CD4-positive, alpha-beta T cell treated with Interleukin-17A for 1 hour (primary cell): ENCODE data around the gene PCDH15.
"Not testable (repeated sequence)": the region's sequence is repeated elsewhere in the genome, so short reads cannot be mapped to it uniquely, and the experiment has no call there.

Source experiments
- DNase-seq: peaks from one replicate; pipeline ENCODE4 v3.0.0-alpha.2; 2020

Gene PCDH15

DNA sequence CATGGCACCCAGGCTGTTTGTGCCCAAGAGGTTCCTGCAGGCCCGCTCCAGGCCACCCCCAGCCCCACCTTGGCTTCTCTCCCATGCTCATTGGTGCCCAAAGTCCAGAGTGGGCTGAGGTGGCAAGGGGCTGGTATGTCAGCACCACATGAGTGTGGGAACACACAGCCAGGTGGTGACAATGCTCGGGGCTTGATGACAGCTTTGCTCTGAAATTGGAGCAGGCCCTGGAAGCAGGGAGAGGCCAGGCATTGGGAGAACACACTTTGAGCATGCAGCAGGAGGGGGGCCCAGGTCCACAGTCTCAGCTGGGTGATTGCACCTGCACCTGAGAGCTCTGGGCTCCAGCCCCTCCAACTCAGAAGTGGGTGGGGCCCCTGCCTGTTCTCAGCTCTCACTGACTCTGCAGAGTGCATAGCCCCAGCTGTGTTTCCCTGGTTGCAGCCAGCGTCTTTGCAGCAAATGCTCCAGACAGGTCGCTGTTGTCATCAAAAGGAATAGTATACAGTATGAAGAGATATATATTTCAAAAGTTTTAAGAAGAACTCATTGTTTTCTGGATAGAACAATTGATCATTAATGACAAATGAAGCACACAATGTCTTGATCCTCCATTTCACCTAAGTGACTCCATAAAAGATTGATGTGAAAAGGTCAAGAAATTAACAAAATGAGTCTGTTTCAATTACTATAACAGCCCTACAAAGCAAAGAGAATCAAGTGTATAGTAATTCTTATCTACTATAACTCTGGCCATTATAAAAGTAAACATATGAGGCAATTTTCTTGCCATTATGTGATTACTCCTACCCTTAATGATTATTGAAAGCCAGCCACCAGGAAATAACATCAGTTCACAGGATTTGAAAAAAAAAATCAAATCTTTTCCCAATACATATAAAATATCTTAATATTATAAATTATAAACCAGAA, 848.1 kb downstream of the PCDH15 start:
- no peak for DNase-seq

DNA sequence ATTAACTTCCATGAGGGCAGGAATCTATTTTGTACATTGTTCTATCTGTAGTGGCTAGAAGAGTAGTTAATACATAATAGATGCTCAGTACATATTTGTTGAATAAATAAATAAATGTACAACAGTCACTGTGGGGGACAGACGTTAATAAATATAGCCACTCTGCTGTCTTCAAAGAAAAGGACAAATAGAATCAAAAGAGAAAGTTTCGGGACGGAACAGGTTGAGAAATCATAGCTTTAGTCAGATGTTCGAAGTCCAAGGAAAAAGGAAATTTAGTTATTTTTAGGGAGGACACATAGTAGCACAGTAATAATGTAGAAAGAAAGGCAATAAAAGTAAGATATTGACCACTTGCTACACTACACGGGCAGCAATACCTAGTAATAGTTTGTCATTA, 861.4 kb downstream of the PCDH15 start:
- DNase-seq, result no peak

DNA sequence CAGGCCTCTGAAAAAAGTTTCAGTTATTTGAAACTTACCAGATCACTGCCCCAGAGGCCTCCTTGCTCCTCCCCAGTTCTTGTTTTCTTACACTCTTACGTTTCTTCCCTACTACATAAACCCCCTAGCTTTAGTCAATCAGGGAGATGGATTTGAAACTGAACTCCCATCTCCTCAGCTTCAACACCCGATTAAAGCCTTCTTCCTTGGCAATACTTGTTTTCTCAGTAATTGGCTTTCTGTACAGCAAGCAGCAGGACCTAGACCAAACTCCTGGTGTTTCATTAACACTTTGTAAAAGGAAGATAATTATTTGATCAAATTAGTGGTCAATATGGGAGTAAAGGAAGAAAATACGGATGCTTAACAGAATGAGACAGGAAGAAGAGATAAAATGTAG, 870.4 kb downstream of the PCDH15 start:
- no peak for DNase-seq

DNA sequence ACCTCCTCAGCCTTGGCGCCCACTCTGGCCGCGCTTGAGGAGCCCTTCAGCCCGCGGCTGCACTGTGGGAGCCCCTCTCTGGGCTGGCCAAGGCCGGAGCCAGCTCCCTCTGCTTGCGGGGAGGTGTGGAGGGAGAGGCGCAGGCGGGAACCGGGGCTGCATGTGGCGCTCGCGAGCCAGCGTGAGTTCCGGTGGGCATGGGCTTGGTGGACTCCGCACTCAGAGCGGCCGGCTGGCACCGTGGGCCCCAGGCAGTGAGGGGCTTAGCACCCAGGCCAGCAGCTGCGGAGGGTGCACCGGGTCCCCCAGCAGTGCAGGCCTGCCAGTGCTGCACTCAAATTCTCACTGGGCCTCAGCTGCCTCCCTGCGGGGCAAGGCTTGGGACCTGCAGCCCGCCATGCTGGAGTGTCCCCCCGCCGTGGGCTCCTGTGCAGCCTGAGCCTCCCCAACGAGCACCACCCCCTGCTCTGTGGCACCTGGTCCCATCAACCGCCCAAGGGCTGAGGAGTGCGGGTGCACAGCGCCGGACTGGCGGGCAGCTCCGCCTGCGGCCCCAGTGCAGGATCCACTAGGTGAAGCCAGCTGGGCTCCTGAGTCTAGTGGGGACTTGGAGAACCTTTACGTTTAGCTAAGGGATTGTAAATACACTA, 876.9 kb downstream of the PCDH15 start:
- not testable (repeated sequence) for DNase-seq

DNA sequence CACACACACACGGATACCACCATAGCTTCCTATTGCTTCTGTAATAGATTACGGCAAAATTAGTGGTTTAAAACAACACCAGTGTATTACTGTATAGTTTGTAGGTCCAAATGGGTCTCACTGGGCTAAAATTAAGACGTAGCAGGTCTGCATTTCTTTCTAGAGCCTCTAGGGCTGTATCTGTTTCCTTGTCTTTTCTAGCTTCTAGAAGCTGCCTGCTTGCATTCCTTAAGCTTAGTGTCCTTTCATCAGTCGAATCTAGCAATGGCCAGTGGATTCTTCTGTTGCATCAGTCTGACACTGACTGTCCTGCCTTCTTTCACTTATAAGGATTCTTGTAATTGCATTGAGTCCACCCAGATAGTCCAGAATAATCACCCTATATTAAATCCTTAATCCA, 882.3 kb downstream of the PCDH15 start:
- DNase-seq, result no peak

DNA sequence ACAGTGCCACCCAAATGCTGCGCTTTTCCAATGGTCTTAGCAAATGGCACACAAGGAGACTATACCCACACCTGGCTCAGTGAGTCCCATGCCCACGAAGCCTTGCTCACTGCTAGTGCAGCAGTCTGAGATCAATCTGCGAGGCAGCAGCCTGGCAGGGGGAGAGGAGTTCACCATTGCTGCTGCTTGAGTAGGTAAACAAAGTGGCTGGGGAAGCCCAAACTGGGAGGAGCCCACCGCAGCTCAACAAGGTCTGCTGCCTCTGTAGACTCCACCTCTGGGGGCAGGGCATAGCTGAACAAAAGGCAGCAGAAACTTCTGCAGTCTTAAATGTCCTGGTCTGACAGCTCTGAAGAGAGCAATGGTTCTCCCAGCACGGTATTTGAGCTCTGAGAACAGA, 891.2 kb downstream of the PCDH15 start:
- DNase-seq, result no peak

DNA sequence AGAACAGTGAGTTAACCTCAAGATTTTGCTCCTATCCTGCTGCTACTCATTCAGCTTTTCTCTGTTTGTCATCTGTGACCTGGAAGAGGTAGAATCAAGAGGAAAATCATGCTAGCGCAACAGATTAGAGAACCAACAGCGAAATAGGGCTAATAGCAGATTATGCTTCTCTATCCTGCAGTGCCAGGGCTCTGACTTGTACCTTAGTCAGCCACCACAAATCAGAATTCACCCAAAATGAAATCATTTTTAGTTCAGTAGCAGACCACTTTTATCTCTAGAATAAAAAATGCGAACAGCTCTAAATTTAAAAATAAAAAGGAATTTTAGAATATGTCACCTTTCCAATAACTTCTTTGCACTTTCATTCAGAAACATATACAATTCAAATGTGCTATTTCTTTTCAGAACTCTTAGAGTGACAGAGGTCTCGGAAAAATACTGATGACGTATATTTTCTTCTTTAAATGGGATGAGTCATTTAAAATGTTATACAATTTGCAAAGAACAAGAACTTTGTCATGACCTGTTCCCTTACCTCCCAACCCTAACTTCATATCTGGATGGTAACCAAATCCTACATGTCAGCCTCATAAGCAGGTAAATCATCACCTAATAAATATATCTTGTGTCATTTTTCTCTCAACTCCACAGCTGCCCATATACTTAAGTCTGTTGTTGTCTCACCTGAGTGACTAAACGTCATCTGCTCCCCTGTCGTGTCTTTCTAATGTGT, 896.4 kb downstream of the PCDH15 start:
- DNase-seq, result no peak

DNA sequence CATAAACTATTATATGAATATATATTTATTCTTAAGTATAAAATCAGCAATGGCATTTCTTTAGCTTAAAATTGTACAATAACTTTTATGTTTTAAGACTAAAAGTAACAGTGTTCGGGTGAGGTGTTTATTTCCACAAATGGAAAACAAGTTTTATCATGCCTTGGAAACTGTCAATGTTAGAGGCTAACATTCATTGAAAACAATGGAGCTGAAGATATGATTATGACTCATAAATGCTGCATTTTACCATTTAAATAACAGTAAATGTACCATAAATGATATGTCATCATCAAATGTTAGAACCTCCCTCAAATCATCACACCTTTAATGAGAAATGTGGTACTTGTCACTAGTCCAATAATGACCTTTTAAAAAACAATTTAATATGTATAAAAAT, 897.3 kb downstream of the PCDH15 start:
- DNase-seq, result no peak

DNA sequence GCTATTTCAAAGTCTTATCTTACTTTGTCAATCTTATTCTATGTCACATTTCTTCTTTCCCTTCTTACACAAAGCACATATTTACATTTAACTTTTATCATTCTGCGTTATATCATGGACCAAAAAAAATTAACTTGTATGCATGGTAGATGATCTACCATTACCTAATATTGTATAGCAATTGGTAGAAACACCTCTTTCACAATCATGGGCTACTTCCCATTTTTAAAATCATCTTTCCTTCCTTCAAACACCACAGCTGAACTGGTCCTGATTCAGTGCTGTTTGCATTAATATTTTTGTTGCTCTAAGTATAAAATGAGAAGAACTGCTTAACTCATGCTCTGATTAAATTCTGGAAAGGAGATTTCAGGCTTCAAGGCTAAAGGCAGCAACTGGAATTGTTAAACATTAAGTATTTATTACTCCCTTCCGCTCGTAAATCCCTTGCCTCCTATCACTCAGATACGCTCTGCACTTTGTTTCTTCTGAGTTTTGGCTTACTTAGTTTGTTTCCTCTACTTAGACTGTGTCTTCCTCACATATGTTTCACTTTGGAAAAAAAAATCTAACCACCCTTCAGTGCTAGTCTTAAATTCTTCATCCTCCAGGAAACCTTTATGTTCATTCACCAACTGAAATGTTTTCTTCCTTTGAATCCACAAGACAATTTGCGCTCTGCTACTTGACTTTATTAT, 901.4 kb downstream of the PCDH15 start:
- no peak for DNase-seq

DNA sequence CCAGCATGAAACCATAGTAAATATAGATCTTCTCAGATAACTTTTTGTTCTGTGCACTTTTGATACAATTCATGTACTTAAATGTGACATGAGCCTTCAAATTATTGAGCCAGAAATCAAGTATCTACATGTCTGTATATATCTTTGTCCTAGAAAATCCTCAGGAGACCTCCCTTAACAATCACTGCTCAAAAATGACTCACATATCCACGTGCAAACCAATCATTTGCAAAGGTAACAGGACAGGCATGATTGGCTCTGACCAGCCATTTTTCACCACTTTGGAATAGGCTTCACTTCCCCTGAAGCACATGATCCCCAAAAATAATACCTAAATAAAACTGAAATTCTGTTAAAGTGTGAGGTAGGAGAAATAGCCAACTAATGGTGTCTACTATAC, 902.5 kb downstream of the PCDH15 start:
- no peak for DNase-seq

DNA sequence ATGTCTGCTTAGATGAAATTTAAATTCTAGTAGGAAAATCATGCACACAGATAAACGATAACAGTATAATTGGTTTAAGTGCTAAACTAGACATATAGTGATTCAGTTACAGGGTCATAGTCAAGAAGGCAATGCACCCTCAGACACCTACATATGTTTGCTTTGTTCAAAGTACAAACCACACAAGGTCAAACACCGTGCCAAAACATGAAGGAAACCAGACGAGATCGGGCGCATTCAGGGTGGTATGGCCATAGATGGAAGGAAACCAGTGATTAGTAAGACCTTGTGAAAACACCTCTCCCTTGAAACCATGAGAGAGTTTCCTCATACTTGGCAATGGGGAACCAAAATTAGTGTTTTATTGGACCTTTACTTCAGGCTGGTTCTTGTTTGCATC, 906.9 kb downstream of the PCDH15 start:
- no peak for DNase-seq

DNA sequence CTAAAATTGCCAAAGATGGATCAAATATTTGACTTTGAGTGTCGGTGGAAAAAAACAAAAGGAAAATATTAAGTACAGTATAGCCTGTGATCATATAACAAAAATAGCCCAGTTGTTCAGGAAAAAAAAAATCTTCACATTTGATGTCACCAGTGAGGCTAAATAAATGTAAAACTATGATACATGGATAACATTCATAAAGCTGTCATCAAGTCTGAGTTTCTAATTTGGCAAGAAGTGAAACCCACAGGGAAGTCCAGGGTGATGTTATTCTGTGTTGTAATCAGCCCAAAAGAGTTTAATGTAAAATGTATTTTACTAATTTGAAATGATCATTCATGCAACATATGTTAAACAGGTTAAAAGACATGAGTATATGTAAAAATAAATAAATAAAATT, 908.0 kb downstream of the PCDH15 start:
- no peak for DNase-seq

DNA sequence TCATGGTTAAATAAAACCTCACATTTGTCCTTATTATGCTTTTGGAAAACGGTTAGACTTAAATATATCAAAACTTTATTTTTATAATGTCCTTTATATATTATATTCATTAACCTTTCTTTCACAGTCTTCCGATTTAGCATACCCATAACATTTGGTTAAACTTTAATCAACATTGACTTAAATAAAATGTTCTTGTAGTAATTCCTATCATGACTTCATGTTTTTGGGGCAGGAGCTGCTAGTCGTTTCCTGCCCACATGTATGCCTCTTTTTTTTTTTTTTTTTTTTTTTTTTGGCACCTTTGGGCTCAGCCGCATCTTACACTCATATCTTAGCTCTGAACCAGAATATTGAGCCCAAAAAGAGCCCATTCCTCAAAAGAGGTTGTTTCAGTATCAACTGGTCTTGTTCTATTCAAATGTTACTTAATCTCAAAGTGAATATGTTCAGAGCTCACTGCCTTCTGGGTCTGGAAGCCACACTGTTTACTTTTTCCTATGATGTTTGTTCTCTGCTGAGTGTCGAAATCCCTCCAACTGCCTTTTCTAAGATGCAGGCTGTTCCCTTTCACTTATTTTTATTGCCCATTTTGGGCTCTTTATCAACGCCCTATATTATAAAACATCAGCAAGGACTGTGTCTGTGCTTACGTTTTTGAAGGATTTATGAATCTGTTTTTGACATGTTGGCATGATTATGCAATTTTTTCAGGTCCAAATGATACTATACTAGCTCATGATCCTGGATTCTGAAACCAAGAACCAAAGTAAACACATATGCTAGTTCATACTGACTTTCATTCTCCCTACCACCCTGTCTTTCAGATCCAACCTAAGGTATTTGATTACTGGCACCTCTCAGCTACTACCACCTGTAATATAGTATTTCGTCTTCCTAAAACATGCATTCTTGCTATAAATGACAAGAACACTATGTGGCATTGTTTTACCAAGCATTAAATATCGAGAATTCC, 914.4 kb downstream of the PCDH15 start:
- no peak for DNase-seq

DNA sequence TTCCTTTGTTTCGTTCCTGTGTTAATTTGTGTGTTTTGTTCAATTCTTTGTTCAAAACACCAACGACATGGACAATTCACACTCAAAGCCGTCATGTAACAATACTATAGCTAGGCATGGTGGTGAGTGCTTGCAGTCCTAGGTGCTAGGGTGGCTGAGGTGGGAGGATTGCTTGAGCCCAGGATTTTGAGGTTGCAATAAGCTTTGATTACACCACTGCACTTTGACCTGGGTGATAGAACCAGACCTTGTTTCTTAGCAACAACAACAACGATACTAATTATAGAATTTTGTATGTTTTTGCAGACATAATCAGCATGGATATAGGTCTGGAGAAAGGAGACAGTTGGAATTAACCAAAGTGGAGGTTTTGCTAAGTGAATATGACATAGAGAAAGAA, 936.2 kb downstream of the PCDH15 start:
- DNase-seq, result no peak

DNA sequence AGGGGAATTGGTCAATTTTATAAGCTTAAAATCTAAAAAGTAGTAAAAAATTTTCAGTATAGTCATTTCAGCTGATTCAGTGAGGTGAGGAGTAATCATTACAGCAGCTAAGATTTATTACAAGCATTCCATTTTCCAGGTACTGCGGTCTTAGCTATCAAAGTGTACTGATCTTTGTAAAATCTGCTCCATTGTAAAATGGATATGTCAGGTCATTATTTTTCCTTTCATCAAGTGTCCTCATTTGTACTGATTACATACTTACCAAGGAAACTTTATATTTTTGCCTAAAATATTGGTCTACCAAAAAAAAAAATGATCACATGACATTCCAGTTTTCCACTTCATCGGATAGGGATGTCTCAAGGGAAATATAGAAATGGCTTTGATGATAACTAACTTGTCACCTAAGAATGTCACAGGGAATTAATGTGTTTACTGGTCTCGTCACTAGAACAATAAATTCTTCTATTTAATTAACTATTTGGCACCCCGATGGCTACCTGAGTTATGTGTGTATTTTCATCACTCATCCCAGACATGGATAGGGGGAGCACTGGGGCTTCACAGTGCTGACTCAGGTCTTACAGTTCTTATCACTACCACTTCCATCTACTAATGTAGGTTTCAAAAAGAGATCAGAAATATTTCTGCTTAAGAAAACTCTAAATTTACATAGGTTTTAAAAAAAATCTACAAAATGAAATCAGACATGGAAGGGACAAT, 948.4 kb downstream of the PCDH15 start:
- DNase-seq, result no peak

DNA sequence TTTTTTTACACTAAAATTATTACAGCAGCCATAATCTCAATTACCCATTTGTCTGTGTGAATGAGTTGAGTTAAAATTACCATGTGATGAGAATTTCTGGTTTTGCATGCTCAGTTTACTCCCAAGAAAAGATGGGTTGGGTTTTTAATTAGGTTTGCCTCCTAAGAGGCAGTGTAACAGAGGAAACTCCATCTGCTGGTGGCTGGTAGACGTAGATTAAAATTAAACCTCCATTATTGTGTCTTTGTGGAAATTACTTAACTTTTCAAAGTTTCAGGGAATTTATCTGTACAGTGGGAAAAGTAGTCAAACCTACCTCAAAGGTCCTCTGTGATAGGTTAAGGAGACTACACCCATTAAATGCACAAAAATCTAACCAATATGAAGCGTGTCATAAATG, 954.2 kb downstream of the PCDH15 start:
- no peak for DNase-seq

DNA sequence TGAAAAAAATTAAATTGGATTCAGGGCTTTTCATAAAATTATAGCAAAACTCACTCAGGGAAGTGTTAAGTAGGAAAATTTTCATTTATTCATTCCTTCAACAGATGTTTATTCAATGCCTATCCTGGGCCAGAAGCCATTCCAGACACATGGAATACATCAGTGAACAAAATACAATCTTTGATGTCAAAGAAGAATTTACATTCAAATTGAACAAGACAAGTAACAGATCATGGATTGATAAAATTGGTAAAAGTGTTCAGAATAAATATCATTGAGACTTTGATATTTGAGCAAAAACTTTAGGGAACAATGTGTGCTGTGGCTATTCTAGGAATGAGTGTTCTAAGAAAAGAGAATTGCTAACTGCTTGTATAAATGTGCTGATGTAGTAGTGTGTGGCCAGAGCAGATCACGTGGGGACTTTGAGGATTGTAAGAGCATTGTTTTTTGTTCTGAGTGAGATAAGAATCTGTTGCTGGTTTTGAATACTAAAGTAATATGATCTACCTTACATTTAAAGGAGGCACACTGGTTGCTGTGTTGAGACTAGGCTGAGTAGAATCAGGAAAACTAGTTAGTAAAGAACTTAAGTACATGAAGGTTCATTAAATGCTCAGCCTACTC, 957.2 kb downstream of the PCDH15 start:
- DNase-seq, result no peak

DNA sequence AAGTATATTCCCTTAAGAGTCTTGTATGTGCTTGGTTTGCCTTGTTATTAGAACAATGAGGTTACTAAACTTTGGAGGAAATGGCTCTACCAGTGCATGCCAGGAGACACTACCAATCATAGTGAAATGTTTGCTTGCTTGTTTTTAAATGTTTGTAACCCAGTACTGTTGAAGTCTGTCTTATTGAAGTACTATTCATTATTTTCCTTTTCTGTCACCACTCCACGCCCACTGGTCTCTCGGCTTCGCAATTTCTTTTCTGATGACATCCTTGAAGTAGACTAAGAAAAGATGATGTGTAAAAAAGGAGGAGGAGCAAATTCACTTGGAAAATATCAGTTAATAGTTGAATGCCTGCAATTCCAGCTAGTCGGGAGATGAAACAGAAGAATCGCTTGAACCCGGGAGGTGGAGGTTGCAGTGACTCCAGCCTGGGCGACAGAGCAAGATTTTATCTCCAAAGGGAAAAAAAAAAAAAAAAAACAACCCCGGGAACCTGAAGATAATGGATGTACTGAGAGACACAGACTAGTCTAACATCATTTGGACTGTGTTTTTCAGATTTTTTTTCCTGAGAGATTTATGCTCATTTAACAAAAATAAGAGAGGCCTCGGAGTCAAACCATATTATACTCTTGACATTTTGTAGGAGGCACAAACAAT, 959.4 kb downstream of the PCDH15 start:
- no peak for DNase-seq

DNA sequence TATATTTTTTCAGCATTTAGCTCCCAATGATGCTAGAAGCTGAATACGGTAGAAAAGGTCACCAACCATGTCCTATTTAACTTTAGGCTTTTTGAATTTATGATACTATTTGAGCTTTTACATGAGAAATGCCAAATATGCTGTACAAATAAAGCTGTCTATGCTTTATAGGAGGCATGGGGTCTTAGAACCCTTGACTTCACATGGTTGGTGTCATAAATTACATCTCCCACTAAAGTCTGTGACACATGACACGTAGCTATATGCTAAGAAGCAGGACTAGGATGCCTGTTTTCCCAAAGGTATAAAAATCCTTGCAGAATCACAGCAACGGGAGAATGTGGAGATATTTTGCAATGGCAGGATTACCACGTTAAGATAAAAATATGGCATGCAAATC, 960.4 kb downstream of the PCDH15 start:
- DNase-seq, result no peak

DNA sequence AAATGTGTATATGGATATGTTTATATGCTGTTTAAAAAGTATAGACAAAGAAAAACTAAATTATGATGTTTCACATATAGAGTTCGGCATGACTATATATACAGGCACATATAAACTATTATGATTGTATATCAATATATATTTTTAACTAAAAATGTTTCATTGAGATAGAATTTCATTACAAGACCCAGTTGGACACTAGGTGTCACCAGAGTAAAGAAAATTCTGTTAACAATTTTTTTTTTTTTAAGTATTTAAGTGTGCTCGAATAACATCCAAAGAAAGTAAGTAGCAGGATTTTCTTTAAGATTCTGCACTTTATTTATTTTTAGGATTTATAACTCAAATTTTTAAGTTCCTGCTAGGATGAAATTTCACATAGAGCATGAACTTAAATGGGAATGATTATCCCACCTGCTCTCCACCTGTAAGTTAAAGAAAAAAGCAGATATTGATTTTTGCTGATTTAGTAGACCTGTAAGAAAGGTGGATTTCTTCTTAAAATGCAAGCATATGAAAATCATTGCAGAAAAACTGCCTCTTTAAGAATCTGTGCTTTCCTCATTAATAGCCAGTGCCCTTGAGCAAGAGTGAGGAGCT, 961.5 kb downstream of the PCDH15 start:
- DNase-seq, result no peak
